Type B pancreatic cell (in vitro differentiated cells): ENCODE data around the gene FGF14. TPM values are rescaled to one million over a fixed set of nuclear protein-coding genes. Genes with fewer than 3 reads are reported as not detected.

Source experiments
- DNase-seq: peaks from one replicate; pipeline ENCODE4 v3.0.0; 2021; ENCODE audit warnings: mixed read lengths; ENCODE audit not compliant: unreplicated experiment; ENCODE audit errors: extremely low spot score
- H3K27ac Mint-ChIP-seq: 2 replicates; pipeline ENCODE4 v1.8.0; 2021; ENCODE audit warnings: mild to moderate bottlenecking, mixed read lengths
- H3K27me3 Mint-ChIP-seq: 2 replicates; pipeline ENCODE4 v1.8.0; 2021; ENCODE audit warnings: mixed read lengths
- H3K36me3 Mint-ChIP-seq: 2 replicates; pipeline ENCODE4 v1.8.0; 2021; ENCODE audit warnings: mixed read lengths
- H3K4me1 Mint-ChIP-seq: one replicate; pipeline ENCODE4 v1.8.0; 2021; ENCODE audit warnings: mixed read lengths; ENCODE audit not compliant: unreplicated experiment
- H3K4me3 Mint-ChIP-seq: 2 replicates; pipeline ENCODE4 v1.8.0; 2021; ENCODE audit warnings: mild to moderate bottlenecking, mixed read lengths
- H3K9me3 Mint-ChIP-seq: 2 replicates; pipeline ENCODE4 v1.8.0; 2021; ENCODE audit warnings: mixed read lengths
- CTCF ChIP-seq: fragments of 200-600 bp; sonication (generic); conservative IDR thresholded peaks from 2 replicates; pipeline ENCODE4 v1.5.0; 2021; ENCODE audit warnings: antibody characterized with exemption, mild to moderate bottlenecking
- total RNA-seq: library from RNA; stranded (reverse); gene quantifications from 2 replicates; pipeline ENCODE4 v1.2.1, GENCODE V29; 2021; ENCODE audit warnings: low replicate concordance

The FGF14 gene
- total RNA-seq, 1 donor from 2014 or later = 4.2 TPM

- Mint-ChIP-seq H3K36me3 (no peaks in the 10 kb centered on the region), H3K9me3 (no peaks in the 10 kb centered on the region), H3K27ac (no peak overlapping the region), H3K4me3 (no peak overlapping the region), H3K4me1 (no peaks in the 10 kb centered on the region), H3K27me3 (no peaks in the 10 kb centered on the region)
- TF ChIP-seq CTCF = no peak
- no peak for DNase-seq
These were observed 34.0 kb downstream of the FGF14 start for GRCh38 chr13:102367836-102368235.

- TF ChIP-seq CTCF = no peak
- Mint-ChIP-seq H3K4me1 (no peaks in the 10 kb centered on the region), H3K27me3 (no peaks in the 10 kb centered on the region), H3K9me3 (no peaks in the 10 kb centered on the region), H3K36me3 (no peaks in the 10 kb centered on the region), H3K27ac (no peak overlapping the region), H3K4me3 (no peak overlapping the region)
- DNase-seq = no peak
These were observed 40.7 kb downstream of the FGF14 start for GRCh38 chr13:102361113-102361512.

GRCh38 chr13:102359264-102359663, 42.6 kb downstream of the FGF14 start:
- H3K36me3 Mint-ChIP-seq = no peaks in the 10 kb centered on the region
- no peaks in the 10 kb centered on the region for H3K4me1 Mint-ChIP-seq
- TF ChIP-seq CTCF = no peak
- H3K4me3 Mint-ChIP-seq = no peak overlapping the region
- no peak for DNase-seq
- no peak overlapping the region for H3K27ac Mint-ChIP-seq
- H3K9me3 Mint-ChIP-seq = no peaks in the 10 kb centered on the region
- no peaks in the 10 kb centered on the region for H3K27me3 Mint-ChIP-seq

- no peaks in the 10 kb centered on the region for H3K9me3 Mint-ChIP-seq
- no peak for TF ChIP-seq CTCF
- no peaks in the 10 kb centered on the region for H3K36me3 Mint-ChIP-seq
- no peak overlapping the region for H3K4me3 Mint-ChIP-seq
- H3K4me1 Mint-ChIP-seq = no peaks in the 10 kb centered on the region
- DNase-seq = no peak
- no peaks in the 10 kb centered on the region for H3K27me3 Mint-ChIP-seq
- no peak overlapping the region for H3K27ac Mint-ChIP-seq
These were observed 46.6 kb downstream of the FGF14 start for GRCh38 chr13:102355251-102355650.

- no peak for DNase-seq
- no peaks in the 10 kb centered on the region for H3K9me3 Mint-ChIP-seq
- no peaks in the 10 kb centered on the region for H3K36me3 Mint-ChIP-seq
- no peaks in the 10 kb centered on the region for H3K4me1 Mint-ChIP-seq
- no peak overlapping the region for H3K27ac Mint-ChIP-seq
- no peak for TF ChIP-seq CTCF
- no peak overlapping the region for H3K4me3 Mint-ChIP-seq
- no peaks in the 10 kb centered on the region for H3K27me3 Mint-ChIP-seq
These were observed 47.8 kb downstream of the FGF14 start for GRCh38 chr13:102354011-102354410.

GRCh38 chr13:102351521-102351920, 50.3 kb downstream of the FGF14 start:
- no peak overlapping the region for H3K27ac Mint-ChIP-seq
- no peak overlapping the region for H3K4me3 Mint-ChIP-seq
- no peaks in the 10 kb centered on the region for H3K9me3 Mint-ChIP-seq
- H3K4me1 Mint-ChIP-seq = no peaks in the 10 kb centered on the region
- TF ChIP-seq CTCF = no peak
- no peaks in the 10 kb centered on the region for H3K27me3 Mint-ChIP-seq
- H3K36me3 Mint-ChIP-seq = no peaks in the 10 kb centered on the region
- DNase-seq = no peak
